ENCODE data around the gene CDH20.

Gene CDH20

GRCh38 chr18:61333271-61333745 is at the start of gene CDH20:
CDH20 (plus strand) TSS chr18:61333430.
- DNase-seq, result no peak

DNA sequence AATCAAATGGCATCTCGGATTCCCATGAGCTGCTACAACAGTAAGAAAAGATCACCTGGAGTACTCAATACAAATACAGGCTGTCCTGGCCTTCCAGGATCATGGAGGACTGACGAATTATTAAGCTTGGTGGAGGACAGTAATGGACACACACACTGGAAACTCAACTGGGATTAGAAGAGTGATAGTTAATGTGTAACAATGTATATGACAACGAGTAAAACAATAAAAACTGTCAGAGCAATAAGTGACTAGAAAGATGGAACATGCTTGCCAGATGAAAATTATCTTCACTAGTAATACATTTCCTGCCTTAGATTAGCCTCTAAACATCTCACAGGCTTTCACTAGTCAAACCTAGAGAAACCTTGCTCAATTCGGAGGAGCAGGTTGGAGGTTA is 49.2 kb upstream of the CDH20 start:
- DNase-seq, result no peak

- no peak for DNase-seq
Measured at GRCh38 chr18:61285777-61286176, 47.5 kb upstream of the CDH20 start.

DNA sequence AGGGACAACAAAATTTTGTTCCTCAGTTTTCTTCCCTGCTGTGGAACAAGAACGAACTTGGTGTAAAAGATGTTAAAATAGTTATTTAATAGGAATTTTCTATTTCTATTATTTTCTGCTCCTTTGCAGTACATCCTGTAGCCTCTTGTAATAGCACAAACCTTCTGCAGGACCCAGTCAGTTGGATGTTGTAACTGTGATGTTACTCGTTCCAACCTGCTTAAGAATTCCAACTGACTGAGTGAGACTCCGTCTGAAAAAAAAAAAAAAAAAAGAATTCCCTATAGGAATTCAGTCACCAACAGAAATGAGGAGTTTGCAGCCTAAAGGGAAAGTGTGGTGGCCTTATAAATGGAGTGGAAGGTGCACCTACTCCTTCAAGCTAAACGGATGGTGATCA is 46.4 kb upstream of the CDH20 start:
- DNase-seq, result no peak

DNA sequence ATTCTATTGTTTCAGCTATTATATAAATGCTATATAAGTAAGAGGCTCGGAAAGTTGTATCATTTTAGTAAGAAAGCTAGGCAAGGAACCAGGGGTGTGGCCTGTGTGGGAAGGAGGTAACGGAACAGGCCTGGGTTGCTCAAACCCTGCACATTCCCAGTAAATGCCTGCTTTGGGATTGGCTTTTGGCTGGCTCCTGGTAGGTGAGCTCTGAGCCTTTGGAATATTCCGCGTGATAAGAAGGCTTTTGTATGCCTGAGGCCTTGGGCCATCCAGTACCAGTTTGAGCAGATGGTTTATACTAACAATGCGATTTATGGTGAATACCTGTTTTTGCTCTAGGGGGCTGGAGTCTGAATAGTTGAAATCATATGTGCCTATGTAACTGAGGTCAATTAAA is 42.6 kb upstream of the CDH20 start:
- DNase-seq, result no peak

DNA sequence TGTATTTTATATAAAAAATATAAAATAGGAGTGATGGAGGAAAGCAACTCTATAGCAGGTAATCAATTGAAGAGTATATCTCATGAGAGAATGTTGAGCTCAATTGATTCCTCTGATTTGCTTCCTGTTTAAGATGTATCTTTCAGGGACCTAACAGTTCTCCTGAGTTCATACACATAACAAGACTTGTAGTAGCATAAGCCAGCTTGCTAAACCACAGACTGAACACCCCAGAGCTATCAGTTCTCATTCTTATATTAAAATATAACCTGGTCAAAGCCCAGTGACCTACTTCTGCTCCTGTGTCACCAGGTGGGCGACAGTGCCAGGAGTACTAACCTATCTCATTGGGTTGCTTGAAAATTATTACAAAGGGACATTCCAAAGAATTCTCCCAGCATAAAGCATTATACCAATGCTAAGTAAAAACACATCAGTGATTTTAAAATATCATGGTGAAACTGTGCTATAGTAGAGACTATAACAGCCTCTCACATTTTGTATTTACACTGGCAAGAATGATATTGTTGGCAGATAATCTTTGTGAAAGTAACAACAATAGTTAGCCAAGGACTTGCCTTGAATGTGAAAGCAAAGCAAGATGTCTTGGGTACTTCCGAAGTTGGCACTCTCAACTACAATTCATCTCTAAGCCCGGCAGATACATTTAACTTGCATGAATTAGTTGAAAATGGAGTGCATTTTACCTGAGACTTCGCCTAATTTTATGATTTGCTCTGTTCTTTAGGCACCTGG is 40.8 kb upstream of the CDH20 start:
- DNase-seq, result no peak

- DNase-seq, result no peak
Measured at GRCh38 chr18:61295153-61295552, 38.1 kb upstream of the CDH20 start.

GRCh38 chr18:61308004-61308403 is 25.2 kb upstream of the CDH20 start:
- DNase-seq, result no peak

- DNase-seq, result no peak
Measured at GRCh38 chr18:61308795-61309393, 24.3 kb upstream of the CDH20 start.

DNA sequence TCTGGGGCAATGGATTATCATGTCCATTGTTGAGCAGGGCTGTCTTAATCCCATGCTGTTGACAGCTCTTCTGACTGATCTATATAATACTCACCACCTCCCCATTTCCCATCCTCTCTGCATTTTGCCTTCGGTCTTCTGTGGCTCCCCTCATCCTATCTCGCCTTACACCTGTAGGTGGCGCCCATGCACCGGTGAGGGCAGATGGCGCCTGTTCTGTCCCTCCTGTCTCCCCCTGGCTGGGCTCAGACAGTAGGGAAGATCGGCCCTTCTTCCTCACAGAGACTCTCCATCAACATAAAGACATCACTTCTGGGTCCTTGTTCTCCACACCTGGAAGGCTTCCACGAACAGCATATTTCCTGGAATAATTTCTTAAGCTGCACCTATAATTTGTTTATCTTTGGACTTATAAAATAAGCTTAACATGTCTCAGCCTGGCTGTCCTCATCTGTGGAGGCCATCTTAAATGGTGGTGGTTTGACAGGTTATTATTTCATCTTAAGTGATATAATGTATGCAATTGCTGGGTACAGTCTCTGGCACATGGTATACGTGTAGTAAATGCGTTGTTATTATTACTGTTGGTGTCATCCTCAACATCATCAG is 10.9 kb upstream of the CDH20 start:
- DNase-seq, result peak; percentile 26 to 55

DNA sequence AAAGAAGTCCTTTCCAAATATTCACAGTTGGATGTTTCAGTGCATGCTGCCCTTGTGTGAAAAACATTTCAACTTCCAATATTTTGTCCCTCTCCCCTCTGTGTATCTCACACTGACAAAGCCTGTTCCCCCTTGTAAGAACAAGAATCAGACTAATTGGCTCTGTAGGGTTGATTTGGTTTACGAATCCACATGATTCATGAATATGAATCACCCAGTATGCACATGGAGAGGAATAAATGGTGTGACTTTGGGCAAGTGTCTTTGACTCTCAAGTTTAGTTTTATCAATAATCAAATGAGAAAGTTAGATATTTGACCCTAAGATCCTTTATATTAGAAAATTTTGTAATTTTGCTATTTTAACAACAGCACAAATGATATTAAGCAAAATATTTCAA is 9.3 kb upstream of the CDH20 start:
- no peak for DNase-seq

GRCh38 chr18:61326407-61326806 is 6.8 kb upstream of the CDH20 start:
- DNase-seq, result no peak

GRCh38 chr18:61329398-61329797 is 3.8 kb upstream of the CDH20 start:
- DNase-seq, result no peak

DNA sequence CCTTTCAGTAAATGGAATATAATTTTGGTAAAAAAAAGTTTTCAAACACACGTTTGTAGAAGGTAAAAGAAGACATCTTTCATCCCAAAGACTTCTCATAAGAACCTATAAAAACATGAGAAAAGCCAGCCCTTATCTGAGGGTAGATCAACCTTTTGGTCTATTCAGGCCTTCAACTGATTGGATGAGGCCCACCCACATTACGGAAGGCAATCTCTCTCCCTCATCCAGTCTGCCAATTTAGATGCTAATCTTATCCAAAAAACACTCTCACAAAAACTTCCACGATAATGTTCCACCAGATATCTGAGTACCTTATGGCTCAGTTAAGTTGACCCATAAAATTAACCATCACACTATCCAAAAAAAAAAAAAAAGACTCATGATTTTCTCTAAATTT is 2.2 kb upstream of the CDH20 start:
- no peak for DNase-seq

- no peak for DNase-seq
Measured at GRCh38 chr18:61333746-61334490, 688 bp downstream of the CDH20 start.

- no peak for DNase-seq
Measured at GRCh38 chr18:61334491-61334850, 1.2 kb downstream of the CDH20 start.

DNA sequence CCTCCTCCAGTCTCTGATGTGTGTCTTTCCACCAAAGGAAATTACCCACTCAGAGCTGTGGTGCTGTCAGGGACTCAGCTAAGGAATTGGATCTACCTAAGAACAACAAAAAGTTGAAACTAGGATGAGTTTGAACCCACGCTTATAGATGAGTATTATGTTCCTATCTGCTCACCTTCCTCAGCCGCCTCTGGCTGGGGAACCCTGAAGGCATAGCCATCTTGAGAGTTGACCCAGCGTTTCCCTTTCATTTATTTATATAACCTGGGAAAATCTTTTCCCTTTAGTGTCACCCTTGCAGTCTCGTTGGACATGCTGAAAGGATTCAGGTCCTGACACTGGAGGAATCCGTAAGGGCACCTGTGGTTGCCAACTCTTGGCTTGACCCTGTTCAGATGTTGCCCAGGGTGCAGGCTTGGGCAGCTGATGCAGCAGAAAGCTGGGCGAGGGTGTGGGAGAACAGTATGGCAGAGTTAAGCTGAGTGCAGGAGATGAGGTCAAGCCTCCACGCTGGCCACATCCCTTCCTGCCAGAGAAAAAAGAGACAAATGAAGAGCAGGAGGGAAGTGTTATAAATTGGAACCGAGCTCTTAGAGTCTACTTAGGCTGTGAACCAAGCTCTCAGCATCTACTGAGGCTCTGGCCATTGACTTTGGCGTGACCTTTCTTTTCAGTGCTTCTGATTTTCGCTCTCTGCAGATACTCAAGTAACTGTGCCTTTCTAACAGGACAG is 1.9 kb downstream of the CDH20 start:
- DNase-seq, result no peak

- no peak for DNase-seq
Measured at GRCh38 chr18:61335684-61336555, 2.7 kb downstream of the CDH20 start.

DNA sequence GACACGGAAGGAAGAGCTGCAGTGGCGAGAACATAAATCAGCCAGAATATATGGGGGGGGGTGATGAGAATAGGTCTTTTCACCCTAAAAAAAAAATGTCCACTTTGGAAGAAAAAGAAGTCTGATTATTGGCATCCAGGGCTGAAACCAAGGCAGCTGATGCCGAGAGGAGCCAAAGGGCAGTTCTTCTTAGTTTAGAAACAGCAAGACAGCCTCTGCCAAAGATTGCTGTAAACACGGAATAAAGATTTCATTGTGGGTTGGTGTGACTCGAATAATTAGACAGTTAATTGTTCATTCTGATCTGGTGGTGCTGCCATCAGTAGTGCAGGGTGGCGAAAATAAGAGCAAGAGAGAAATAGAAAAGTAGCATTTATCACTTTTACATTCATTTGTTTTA is 3.5 kb downstream of the CDH20 start:
- DNase-seq, result no peak

DNA sequence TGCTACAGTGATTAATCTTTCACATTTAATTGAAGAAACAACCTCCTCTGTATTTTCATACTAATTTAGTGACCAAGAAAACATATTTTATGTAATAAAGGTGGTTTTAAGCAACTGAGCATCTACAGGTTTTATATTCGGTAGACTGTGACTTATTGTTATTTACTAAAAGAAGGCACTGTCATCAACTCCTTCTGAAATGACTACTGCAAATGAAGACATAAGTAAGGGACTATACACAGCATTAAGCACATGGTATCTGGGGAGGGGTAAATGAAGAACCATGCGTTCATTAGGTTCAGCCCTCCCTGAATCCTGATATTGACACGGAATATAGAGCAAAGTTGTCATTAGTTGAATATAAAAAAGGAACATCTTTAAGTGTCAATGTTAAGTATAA is 4.3 kb downstream of the CDH20 start:
- DNase-seq, result no peak

- no peak for DNase-seq
Measured at GRCh38 chr18:61340148-61340547, 6.9 kb downstream of the CDH20 start.

GRCh38 chr18:61348230-61348629 is 15.0 kb downstream of the CDH20 start:
- no peak for DNase-seq
